ENCODE measurements around the gene BARD1. TPM values are rescaled to one million over a fixed set of nuclear protein-coding genes. Genes with fewer than 3 reads are reported as not detected.
"Not testable (repeated sequence)": the region's sequence is repeated elsewhere in the genome, so short reads cannot be mapped to it uniquely, and the experiment has no call there.

The BARD1 gene
- total and polyA plus RNA-seq, 11 donors = 0.88 to 16.7 (median 9.8) TPM

DNA sequence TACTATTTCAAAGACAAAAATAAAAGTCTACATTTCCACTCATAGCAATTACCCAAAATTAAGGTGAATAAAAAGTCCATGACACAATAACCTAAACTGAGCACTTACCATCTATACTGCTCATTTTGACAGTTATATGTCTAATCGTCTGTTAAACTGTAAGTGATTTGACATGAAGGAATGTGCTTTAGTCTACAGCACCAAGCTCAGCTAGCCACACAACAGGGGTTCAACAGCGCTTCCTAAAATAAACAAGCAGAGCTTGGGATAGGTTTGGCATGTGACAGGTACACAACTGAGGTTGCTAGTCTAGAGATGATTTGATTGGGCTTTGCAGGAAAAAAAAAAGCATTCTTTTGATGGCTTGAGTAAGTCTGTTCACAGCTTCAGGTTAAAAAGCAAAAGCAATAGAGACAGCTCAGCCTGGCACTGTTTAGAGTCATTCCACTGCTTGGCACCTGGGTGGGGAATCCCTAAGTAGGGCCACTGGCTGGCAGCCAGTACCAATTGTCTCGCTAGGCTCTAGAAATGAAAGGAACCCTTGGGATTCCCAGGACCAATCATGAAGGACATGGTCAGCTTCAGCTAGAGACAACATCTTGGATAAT is 78.6 kb downstream of the BARD1 start:
- 65 to 74% (median 68%) methylated on average over 3 of the region's 3 CpGs for WGBS, 4 donors
- no peak overlapping the region for H3K27ac ChIP-seq
- peaks cover 0 to 37% (median 26%) of the 10 kb centered on the region in 9 donors for H3K36me3 ChIP-seq
- no peak overlapping the region for H3K4me3 ChIP-seq
- no peak for DNase-seq
- no peaks in the 10 kb centered on the region for H3K4me1 ChIP-seq
- intact Hi-C loops (cut with DNase I) = no loop called here
- H3K27me3 ChIP-seq = no peaks in the 10 kb centered on the region
- H3K9me3 ChIP-seq = no peaks in the 10 kb centered on the region
- TF ChIP-seq POLR2A (IDR thresholded peaks at IDR 0.05) = no peak
- TF ChIP-seq, protein P1, sequence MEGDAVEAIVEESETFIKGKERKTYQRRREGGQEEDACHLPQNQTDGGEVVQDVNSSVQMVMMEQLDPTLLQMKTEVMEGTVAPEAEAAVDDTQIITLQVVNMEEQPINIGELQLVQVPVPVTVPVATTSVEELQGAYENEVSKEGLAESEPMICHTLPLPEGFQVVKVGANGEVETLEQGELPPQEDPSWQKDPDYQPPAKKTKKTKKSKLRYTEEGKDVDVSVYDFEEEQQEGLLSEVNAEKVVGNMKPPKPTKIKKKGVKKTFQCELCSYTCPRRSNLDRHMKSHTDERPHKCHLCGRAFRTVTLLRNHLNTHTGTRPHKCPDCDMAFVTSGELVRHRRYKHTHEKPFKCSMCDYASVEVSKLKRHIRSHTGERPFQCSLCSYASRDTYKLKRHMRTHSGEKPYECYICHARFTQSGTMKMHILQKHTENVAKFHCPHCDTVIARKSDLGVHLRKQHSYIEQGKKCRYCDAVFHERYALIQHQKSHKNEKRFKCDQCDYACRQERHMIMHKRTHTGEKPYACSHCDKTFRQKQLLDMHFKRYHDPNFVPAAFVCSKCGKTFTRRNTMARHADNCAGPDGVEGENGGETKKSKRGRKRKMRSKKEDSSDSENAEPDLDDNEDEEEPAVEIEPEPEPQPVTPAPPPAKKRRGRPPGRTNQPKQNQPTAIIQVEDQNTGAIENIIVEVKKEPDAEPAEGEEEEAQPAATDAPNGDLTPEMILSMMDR (IDR thresholded peaks at IDR 0.05) = no peak
- ATAC-seq = no peak

DNA sequence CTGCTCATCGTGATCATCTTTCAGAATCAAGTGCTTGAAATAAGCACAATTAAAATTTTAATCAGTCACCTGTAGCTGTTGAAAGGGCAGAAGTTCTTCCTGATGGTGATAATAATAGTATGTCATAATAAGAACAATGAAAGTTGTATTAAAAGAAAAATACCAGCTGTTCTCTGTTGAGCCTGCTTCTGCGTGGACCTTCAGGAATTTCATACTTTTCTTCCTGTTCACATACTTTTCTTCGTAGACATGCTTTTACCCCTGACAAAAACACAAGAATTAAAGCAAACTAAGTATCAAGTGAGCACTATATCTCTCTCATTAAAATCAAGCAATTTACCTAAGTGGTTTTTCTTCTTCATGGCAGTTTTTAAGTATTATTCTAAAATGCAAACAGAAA is 79.2 kb downstream of the BARD1 start:
- intact Hi-C loops (cut with DNase I) = no loop called here
- H3K9me3 ChIP-seq = no peaks in the 10 kb centered on the region
- H3K27me3 ChIP-seq = no peaks in the 10 kb centered on the region
- H3K4me3 ChIP-seq = no peak overlapping the region
- WGBS, 4 donors = 62 to 69% (median 66%) methylated on average over 3 of the region's 3 CpGs
- H3K4me1 ChIP-seq = no peaks in the 10 kb centered on the region
- ATAC-seq = no peak
- TF ChIP-seq, protein P1 (IDR thresholded peaks at IDR 0.05) = no peak
- no peak for TF ChIP-seq POLR2A (IDR thresholded peaks at IDR 0.05)
- peaks cover 0 to 37% (median 26%) of the 10 kb centered on the region in 9 donors for H3K36me3 ChIP-seq
- H3K27ac ChIP-seq = no peak overlapping the region
- DNase-seq = no peak

DNA sequence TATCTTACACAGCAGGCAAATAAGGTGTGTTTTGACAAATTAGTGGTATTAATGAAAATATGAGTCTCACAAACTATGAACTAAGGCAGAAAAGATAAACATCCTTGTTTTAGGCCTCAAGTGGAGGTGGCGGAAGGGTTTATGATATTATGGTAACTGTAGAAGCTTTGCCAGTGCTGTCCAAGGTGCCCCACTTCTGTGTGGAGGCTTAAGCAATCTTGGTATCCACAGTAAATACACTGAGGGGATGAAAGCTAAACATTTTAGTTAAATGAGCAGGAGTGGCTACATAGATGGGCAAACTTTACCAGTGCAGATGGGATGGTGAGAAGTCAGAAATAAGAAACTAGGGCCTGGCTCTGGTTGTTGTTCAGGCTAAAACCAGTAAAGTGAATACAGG is 84.7 kb downstream of the BARD1 start:
- Histone ChIP-seq H3K9me3 (peaks cover 0 to 11% (median 0%) of the 10 kb centered on the region in 12 donors), H3K4me1 (no peaks in the 10 kb centered on the region), H3K4me3 (no peak overlapping the region), H3K27ac (no peak overlapping the region), H3K27me3 (no peaks in the 10 kb centered on the region), H3K36me3 (peaks cover 0 to 31% (median 19%) of the 10 kb centered on the region in 9 donors)
- ATAC-seq (no peak), DNase-seq (no peak)
- TF ChIP-seq, protein P1 (IDR thresholded peaks at IDR 0.05) = no peak
- no peak for TF ChIP-seq POLR2A (IDR thresholded peaks at IDR 0.05)
- WGBS, 4 donors = 92 to 100% (median 97%) methylated on average over 1 of the region's 1 CpG
- intact Hi-C loops (cut with DNase I) = no loop called here

DNA sequence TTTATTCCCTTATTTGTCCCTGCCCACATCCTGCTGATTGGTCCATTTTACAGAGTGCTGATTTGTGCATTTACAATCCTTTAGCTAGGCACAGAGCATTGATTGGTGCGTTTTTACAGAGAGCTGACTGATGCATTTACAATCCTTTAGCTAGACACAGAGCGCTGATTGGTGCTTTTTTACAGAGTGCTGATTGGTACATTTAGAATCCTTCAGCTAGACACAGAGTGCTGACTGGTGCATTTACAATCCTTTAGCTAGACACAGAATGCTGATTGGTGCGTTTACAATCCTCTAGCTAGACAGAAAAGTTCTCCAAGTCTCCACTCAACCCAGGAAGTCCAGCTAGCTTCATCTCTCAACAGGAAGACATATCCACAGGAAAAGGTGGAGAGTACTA is 91.6 kb downstream of the BARD1 start:
- intact Hi-C loops (cut with DNase I); H3K4me1 ChIP-seq; H3K27me3 ChIP-seq; H3K4me3 ChIP-seq; ATAC-seq; DNase-seq; H3K27ac ChIP-seq; H3K36me3 ChIP-seq: not testable (repeated sequence)
- peaks cover 0 to 11% (median 0%) of the 10 kb centered on the region in 12 donors for H3K9me3 ChIP-seq
- 91 to 98% (median 97%) methylated on average over 3 of the region's 3 CpGs for WGBS, 4 donors
